Activated CD8-positive, alpha-beta memory T cell treated with anti-CD3 and anti-CD28 coated beads, Interleukin-2, amount 50 U/mL, for 48 hours (primary cell): Measurements from ENCODE around the gene SMARCAD1.

Experiments
- DNase-seq: peaks from one replicate; pipeline ENCODE4 v3.0.0-alpha.2; 2020

Gene SMARCAD1

GRCh38 chr4:94207469-94208224 lies at the start of gene SMARCAD1:
Gene SMARCAD1 (plus strand): TSS chr4:94207865. CDS start chr4:94208395, 530 bp downstream.
- peak; percentile 92 for DNase-seq

GRCh38 chr4:94158883-94159282 lies 48.8 kb upstream of the SMARCAD1 start:
- no peak for DNase-seq

GRCh38 chr4:94159790-94160189 lies 47.9 kb upstream of the SMARCAD1 start:
- no peak for DNase-seq

- DNase-seq = no peak
Observed at GRCh38 chr4:94160774-94161173, 46.9 kb upstream of the SMARCAD1 start.

GRCh38 chr4:94165256-94165655 lies 42.4 kb upstream of the SMARCAD1 start:
- DNase-seq = no peak

GRCh38 chr4:94168321-94168720 lies 39.3 kb upstream of the SMARCAD1 start:
- no peak for DNase-seq

GRCh38 chr4:94169803-94170372 lies 37.8 kb upstream of the SMARCAD1 start:
- DNase-seq = no peak

GRCh38 chr4:94171616-94172015 lies 36.0 kb upstream of the SMARCAD1 start:
- no peak for DNase-seq

- no peak for DNase-seq
Observed at GRCh38 chr4:94175553-94176261, 32.0 kb upstream of the SMARCAD1 start.

GRCh38 chr4:94177822-94178221 lies 29.8 kb upstream of the SMARCAD1 start:
- no peak for DNase-seq

GRCh38 chr4:94181815-94182214 lies 25.9 kb upstream of the SMARCAD1 start:
- no peak for DNase-seq

- DNase-seq = no peak
Observed at GRCh38 chr4:94202769-94203168, 4.9 kb upstream of the SMARCAD1 start.

- no peak for DNase-seq
Observed at GRCh38 chr4:94208266-94208665, 601 bp downstream of the SMARCAD1 start.

GRCh38 chr4:94208918-94209317 lies 1.3 kb downstream of the SMARCAD1 start:
- no peak for DNase-seq

- DNase-seq = no peak
Observed at GRCh38 chr4:94211861-94212260, 4.2 kb downstream of the SMARCAD1 start.

- DNase-seq = no peak
Observed at GRCh38 chr4:94214703-94215319, 7.1 kb downstream of the SMARCAD1 start.

GRCh38 chr4:94216394-94216793 lies 8.7 kb downstream of the SMARCAD1 start:
- no peak for DNase-seq

- DNase-seq = no peak
Observed at GRCh38 chr4:94219402-94219801, 11.7 kb downstream of the SMARCAD1 start.

- no peak for DNase-seq
Observed at GRCh38 chr4:94221916-94222315, 14.3 kb downstream of the SMARCAD1 start.

GRCh38 chr4:94225449-94225848 lies 17.8 kb downstream of the SMARCAD1 start:
- no peak for DNase-seq

- no peak for DNase-seq
Observed at GRCh38 chr4:94226763-94227162, 19.1 kb downstream of the SMARCAD1 start.

- no peak for DNase-seq
Observed at GRCh38 chr4:94228493-94229216, 21.0 kb downstream of the SMARCAD1 start.

GRCh38 chr4:94232519-94232918 lies 24.9 kb downstream of the SMARCAD1 start:
- DNase-seq = no peak
